Mammary epithelial cell (primary cell): ENCODE results near the gene CAMTA1.

Source experiments
- CTCF ChIP-seq, 2 donors: IDR thresholded peaks in 1 of 2; conservative IDR thresholded peaks in 1 of 2; 2 replicates each; pipeline ENCODE4 v1.5.1; 2011 to 2012; ENCODE audit warnings: inconsistent platforms in 2 of 2, low read length in 2 of 2, mild to moderate bottlenecking in 2 of 2, control low read depth in 1 of 2, low read depth in 1 of 2; ENCODE audit not compliant: insufficient read depth in 1 of 2; ENCODE audit errors: extremely low read depth in 1 of 2
- EZH2 ChIP-seq: IDR thresholded peaks from 2 replicates; pipeline ENCODE4 v1.6.1; 2012; ENCODE audit warnings: low read length, inconsistent platforms, borderline replicate concordance

- TF ChIP-seq CTCF (conservative IDR thresholded peaks at IDR 0.05 in 1 of 2, IDR thresholded peaks at IDR 0.05 in 1 of 2; ENCODE audit: extremely low read depth in 1 of 2, insufficient read depth in 1 of 2, low read depth in 1 of 2, low read length in 2 of 2), result no peak
- TF ChIP-seq EZH2, result no peak
Observed at GRCh38 chr1:7050751-7051665, 265.8 kb downstream of the CAMTA1 start.
